ENCODE data around the gene FAM168A.

GRCh38 chr11:73396985-73397384, 200.9 kb downstream of the FAM168A start:
- TF ChIP-seq POLR2A (IDR thresholded peaks at IDR 0.05; ENCODE audit: extremely low read depth, insufficient read length) (no peak), MYC (IDR thresholded peaks at IDR 0.05; ENCODE audit: low read depth, low read length) (no peak), MAX (IDR thresholded peaks at IDR 0.05; ENCODE audit: low read depth, low read length) (no peak), CTCF (IDR thresholded peaks at IDR 0.05; ENCODE audit: low read depth, low read length) (no peak)
